Inflammatory macrophage (primary cell): ENCODE results near the gene NFILZ.
"Not testable (repeated sequence)": the region's sequence is repeated elsewhere in the genome, so short reads cannot be mapped to it uniquely, and the experiment has no call there.

Experiments
- DNase-seq, 2 donors: peaks; one replicate each; pipeline ENCODE4 v3.0.0-alpha.2; 2020 to 2022

The NFILZ gene

GRCh38 chr19:8611877-8612806 is 18.3 kb upstream of the NFILZ start:
- no peak for DNase-seq

- DNase-seq = no peak
Observed at GRCh38 chr19:8612807-8613171, 17.6 kb upstream of the NFILZ start.

GRCh38 chr19:8614455-8614854 is 16.0 kb upstream of the NFILZ start:
- DNase-seq = no peak

DNA sequence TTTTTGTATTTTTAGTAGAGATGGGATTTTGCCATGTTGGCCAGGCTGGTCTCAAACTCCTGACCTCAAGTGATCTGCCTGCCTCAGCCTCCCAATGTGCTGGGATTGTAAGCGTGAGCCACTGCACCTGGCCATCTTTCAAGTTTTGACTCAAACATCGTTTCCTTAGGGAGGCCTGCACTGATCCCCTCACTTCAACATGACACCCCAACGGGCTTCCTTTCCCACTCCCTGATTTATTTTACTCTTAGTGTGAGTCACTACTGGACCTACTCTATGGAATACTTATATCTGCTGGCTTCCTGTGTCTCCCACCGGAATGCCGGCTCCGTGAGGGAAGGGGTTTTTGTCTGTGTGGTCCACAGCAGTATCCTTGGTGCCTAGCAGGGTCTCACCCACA is 15.4 kb upstream of the NFILZ start:
- DNase-seq = no peak

DNA sequence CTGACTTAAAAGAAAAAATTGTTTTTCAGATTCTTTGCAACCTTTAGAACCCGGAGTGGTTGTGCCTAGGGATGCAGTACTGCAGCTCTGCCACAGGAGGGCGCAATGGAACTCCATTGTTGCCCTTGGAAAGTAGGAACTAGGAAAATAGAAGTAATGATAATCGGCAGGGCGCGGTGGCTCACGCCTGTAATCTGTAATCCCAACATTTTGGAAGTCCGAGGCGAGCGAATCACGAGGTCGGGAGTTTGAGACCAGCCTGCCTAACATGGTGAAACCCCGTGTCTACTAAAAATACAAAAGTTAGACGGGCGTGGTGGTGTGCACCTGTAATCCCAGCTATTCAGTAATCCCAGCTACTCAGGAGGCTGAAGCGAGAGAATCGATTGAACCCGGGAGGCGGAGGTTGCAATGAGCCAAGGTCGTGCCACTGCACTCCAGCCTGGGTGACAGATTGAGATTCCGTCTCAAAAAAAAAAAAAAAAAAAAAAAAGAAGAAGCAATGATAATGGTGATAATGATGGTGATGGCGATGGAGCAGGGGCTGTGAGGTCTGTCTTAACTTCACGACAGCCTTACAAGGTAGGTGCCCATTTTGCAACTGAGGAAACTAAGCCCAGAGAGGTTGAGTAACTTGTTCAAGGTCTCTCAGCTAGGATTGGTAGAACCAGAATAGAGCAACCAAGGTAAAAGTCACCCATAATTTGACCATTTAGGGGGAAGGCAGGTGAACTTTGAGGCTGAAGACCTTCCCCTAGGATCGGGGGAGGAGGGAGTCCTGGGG is 14.4 kb upstream of the NFILZ start:
- peak; percentile 86 for DNase-seq

- DNase-seq = no peak
Observed at GRCh38 chr19:8616861-8617260, 13.6 kb upstream of the NFILZ start.

DNA sequence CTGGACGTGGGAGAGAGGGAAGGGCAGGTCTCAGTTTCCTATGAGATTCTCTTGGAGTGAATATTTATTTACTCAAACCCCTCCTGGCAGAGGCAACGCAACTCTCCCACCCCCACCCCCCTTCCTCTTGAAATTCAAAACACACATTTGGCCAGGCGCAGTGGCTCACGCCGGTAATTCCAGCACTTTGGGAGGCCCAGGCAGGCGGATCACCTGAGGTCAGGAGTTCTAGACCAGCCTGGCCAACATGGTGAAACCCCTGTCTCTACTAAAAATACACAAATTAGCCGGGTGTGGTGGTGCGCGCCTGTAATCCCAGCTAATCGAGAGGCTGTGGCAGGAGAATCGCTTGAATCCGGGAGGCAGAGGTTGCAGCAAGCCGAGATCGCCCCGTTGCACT is 13.1 kb upstream of the NFILZ start:
- not testable (repeated sequence) for DNase-seq

DNA sequence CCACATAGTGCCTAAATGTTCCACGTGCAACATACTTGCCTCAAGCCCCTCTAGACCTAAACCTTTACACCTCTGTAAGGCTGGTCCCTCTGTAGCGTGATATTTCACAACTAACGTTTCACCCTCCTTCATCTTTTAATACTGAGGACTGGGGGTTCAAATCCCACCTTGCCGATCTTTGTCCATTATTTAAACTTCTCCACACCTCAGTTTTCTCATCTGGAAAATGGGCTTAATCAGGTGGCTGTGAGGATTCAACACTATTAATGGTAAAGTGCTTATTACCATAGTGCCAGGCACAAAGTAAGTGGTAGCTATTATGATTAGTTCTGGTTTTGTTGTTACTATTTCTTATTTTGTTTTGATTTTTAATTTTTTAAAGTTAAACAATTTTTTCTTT is 12.4 kb upstream of the NFILZ start:
- DNase-seq = no peak

GRCh38 chr19:8618751-8619150 is 11.7 kb upstream of the NFILZ start:
- no peak for DNase-seq

- DNase-seq = not testable (repeated sequence)
Observed at GRCh38 chr19:8622886-8623285, 7.5 kb upstream of the NFILZ start.

DNA sequence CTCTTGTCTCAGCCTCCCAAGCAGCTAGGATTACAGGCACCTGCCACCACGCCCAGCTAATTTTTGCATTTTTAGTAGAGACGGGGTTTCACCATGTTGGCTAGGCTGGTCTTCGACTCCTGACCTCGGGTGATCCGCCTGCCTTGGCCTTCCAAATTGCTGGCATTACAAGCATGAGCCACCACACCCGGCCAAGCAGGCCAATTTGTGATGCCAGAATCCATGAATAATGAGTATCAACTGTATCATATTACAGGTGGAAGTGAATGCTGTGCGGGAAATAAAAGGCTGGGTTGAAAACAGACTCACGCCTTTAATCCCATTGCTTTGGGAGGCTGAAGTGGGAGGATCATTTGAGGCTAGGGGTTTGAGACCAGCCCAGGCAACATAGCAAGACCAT is 3.6 kb upstream of the NFILZ start:
- DNase-seq = no peak

GRCh38 chr19:8629184-8629583 is 1.2 kb upstream of the NFILZ start:
- no peak for DNase-seq

DNA sequence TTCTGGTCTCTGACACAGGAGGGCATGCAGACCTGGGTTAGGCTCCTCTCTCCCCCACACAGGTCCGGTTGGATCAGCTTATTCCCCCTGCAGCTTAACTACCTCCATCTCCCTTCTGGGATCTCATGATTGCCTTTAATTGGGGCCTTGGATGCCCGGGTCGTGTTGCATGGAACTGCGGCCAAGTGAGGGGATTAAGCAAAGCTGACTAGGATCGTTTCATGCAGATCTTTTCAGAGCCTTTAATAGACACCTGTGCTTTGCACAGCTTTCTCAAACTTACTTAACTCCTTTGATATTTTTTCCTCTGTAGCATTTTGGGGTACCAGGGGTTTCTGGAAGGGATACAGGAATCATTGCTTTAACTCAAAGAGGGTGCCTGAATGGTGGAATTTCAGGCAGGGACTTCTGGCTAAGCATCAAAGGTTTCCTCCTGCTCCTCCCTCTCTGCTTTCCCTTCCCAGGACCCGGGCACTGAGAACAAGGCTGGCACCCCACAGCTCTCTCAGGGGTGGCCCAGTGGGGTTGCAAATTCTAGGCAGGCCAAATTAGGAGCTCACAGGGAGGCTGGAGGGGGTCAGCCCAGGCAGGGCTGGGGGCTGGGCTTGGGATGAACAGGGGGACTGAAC is 477 bp downstream of the NFILZ start:
- DNase-seq = no peak

DNA sequence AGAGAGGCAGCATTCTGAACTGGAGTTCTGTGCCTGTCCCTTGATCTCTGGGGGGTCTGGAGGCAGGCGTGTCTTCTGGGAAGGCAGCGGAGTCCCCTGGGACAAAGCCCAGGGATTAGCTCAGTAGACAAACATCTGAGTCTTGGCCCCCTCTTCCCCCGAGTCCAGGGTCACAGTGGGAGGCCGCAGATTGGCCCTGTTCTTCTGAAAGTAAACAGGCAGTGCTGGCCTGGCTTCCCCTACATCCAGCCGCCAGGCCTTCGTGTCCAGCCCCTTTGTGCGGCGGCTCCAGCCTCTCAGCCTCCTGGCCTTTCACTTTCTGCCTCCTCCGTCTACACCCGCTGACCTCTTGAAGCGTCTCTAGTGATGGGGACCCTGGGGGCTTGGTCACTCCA is 989 bp downstream of the NFILZ start:
- no peak for DNase-seq

DNA sequence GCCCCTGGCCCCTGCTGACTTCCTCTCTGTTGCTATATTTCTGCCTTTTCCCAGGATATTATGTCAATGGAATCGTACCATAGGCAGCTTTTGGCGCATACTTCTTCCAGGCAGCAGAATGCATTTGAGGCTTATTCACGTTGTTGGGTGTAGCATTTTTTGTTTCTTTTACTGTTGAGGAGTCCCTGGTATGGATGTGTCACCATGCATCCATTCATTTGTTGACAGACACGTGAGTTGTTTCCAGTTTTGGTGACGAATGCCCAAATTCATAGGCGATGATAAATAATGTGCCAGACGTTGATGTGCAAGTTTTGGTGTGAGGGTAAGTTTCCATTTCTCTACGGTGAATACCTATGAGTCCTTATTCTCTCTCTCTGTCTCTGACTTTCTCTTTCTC is 5.0 kb downstream of the NFILZ start:
- DNase-seq = no peak

DNA sequence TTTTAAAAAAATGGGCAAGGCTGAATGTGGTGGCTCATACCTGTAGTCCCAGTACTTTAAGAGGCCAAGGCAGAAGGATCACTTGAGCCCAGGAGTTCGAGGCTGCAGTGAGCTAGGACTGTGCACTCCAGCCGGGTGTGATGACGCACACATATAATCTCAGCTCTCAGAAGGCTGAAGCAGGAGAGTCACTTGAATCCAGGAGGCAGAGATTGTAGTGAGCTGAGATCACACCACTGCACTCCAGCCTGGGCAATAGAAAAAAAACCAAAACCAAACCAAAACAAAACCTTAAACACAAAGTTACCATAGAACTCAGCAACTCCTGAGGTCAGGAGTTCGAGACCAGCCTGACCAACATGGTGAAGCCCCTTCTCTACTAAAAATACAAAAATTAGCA is 6.6 kb downstream of the NFILZ start:
- not testable (repeated sequence) for DNase-seq

DNA sequence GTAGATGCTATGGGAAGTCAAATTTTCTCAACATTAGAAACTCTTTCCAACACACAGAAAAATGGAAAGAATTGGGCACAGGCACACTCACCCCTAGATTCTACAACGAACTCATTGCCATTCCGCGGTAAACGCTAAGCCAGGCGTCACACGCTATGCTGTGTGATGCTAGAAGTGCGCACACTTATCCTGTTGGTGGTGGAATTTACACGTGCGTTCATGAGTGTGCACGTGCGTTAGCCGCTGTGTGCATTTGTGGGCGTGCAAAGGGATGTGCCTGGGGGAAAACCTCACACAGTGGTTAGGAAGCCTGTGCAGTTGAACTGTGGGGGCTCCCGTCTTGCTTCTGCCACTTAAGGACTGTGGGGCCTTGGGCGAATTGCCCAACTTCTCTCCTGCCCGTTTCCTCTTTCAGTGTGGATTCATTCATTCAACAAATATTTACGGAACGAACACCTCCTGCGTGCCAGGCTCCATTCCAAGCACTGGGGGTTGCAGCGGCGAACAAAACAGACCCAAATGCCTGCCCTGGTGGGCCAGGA is 7.7 kb downstream of the NFILZ start:
- peak; percentile 78 to 84 for DNase-seq

DNA sequence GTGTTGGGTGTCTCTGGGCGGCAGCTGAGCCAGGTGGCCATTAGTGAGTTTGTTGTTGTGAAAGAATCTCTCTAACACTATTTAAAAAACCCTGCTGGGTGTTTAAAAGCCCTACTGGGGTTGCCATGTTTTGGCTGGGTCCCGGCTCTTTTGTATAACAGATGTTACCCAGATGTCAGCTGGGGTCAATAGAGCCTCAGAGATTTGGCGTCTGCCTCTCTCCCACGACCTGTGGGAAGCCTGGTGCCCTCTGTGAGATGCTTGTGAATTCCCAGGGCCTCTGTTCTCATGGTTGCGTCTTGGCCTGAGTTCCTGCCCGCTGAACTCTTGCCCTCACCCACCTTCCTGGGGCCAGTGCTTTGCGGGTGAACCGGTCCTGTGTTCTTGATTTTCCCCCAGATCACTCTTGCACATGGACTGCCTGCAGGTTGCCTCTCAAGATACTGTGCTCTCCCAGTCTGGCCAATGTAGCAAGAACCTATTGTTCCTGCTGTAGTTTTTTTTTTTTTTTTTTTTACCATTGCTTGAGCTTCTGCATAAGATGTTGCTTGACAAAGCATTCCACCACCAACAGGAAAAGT is 9.5 kb downstream of the NFILZ start:
- no peak for DNase-seq

- DNase-seq = peak; percentile 97 to 99
Observed at GRCh38 chr19:8640402-8641004, 10.1 kb downstream of the NFILZ start.

- no peak for DNase-seq
Observed at GRCh38 chr19:8641221-8641907, 10.9 kb downstream of the NFILZ start.

GRCh38 chr19:8641908-8642547 is 11.6 kb downstream of the NFILZ start:
- peak; percentile 57 to 63 for DNase-seq
